GM18502 (cell line): ENCODE results near the gene IARS2.
"Not testable (repeated sequence)": the region's sequence is repeated elsewhere in the genome, so short reads cannot be mapped to it uniquely, and the experiment has no call there.

Experiments
- ATAC-seq: cut with Tn5 transposase; IDR thresholded peaks from one replicate; pipeline ENCODE4 v1.9.1; 2021; ENCODE audit warnings: mild to moderate bottlenecking; ENCODE audit not compliant: unreplicated experiment, poor library complexity

The IARS2 gene

GRCh38 chr1:220110473-220110872, 16.5 kb downstream of the IARS2 start:
- not testable (repeated sequence) for ATAC-seq

GRCh38 chr1:220112600-220112999, 18.7 kb downstream of the IARS2 start:
- ATAC-seq = not testable (repeated sequence)

- peak; percentile 66 for ATAC-seq
Observed at GRCh38 chr1:220113136-220113695, 19.3 kb downstream of the IARS2 start.

GRCh38 chr1:220119043-220119512, 25.1 kb downstream of the IARS2 start:
- ATAC-seq = no peak

- ATAC-seq = no peak
Observed at GRCh38 chr1:220121791-220122530, 28.0 kb downstream of the IARS2 start.

- ATAC-seq = no peak
Observed at GRCh38 chr1:220123066-220123465, 29.1 kb downstream of the IARS2 start.

- ATAC-seq = no peak
Observed at GRCh38 chr1:220123889-220124288, 30.0 kb downstream of the IARS2 start.

DNA sequence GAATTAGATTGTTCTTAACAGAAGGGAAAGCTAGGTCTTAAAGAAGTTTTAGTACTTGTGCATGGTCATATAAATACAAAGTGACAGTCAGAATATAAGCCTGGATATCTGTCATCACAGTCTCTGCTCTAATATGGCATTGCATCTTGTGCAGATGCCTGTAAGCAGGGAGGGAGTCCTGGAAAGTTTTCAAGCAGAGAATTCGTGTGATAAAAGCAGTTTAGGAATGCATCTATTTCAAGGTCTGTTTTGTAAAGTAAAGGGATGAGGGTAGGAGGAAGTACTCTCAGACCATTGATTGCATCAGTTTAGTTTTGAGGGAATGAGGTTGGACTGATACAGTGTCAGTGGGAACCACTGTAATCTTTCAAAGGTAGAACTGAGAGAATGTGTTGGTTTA, 30.6 kb downstream of the IARS2 start:
- ATAC-seq = no peak

GRCh38 chr1:220127076-220127475, 33.1 kb downstream of the IARS2 start:
- ATAC-seq = no peak

DNA sequence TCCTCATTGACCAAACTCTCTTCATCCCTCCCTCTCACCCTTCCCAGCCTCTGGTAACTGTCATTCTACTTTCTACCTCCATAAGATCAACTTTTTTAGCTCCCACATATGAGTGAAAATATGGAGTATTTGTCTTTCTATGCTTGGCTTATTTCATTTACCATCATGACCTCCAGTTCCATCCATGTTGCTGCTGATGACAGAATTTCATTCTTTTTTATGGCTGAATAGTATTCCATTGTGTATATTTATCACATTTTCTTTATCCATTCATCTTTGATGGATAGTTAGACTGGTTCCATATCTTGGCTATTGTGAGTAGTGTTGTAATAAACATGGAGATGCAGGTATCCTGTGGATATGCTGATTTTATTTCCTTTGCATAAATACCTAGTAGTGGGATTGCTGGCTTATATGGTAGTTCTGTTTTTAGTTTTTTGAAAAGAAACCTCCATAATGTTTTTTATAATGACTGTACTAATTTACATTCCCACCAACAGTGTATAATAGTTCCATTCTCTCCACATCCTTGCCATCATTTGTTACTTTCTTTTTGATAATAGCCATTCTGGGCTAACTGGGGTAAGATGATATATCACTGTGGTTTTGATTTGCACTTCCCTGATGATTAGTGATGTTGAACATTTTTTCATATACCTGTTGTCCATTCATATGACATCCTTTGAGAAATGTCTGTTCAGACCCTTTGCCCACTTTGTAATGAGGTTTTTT, 35.7 kb downstream of the IARS2 start:
- no peak for ATAC-seq

DNA sequence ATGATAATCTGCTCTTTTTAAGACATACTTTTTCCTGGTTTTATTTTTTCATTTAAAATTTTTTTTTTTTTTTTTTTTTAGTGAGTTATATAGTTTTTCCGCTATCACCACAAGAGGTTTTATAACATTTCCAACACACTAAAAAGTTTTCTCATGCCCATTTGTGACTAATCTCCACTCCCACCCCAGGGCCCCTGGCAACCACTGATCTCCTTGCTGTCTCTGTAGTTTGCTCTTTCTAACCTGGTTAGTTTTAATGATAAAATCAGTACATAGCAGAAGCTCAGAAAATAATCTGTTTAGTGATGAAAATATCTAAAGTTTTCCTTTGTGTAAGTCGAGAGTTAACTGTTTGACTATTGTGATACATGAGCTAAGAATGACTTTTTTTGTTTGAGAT, 41.8 kb downstream of the IARS2 start:
- ATAC-seq = no peak

DNA sequence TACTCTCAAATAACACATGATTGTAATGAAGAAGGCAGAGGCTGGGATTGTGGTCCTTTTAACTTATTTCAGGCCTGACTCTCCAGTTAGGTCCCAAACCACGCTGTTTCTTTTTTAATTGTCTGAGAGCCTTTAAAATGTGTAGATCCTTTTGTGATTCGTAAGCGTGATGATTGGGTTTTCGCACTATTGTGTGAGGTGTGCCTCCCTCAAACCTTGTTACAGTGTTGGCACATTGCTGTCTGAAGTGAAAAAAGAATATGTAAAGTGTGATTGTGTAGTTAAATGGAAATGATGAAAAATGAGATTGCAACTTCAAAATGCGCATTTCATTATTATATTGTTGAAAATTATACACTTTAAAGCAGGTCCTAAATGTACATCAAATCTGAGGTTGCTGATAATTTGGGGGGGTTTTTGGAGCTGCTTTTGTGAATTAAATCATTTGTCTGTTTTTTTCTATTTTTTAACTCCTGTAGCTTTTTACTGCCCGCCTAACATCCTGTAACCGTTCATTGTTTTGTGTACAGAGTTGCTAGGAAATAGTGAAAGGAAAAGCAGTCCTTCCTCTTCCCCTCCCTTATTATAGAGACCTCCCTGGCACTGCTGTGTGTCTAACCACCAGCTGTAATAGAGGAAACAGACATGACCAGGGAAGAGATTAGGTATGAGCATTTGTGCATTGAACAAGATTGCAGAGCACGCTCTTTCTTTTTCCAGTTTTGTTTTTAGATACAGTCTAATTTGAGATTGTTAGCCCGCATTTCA, 43.3 kb downstream of the IARS2 start:
- ATAC-seq = no peak

- no peak for ATAC-seq
Observed at GRCh38 chr1:220139966-220140365, 46.0 kb downstream of the IARS2 start.

GRCh38 chr1:220144051-220144450, 50.1 kb downstream of the IARS2 start:
- ATAC-seq = no peak

DNA sequence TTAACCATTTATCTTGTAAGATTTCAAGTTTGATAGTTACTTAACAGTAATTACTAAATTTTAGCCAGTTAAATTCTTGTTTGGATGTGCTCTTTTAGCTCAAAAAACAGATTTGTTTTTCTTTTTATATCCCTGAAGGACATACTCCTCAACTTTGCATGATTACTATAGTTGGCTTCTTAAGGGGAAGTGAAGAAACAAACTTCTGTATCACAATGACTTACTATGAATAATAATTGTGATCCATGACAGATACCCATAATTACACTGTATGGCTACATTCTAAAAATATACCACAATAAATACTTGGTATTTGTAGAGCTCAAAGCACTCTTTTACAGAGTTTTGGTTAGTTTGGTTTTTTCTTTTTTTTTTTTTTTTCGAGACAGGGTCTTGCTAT, 55.8 kb downstream of the IARS2 start:
- peak; percentile 84 for ATAC-seq

GRCh38 chr1:220151454-220151853, 57.5 kb downstream of the IARS2 start:
- ATAC-seq = no peak

DNA sequence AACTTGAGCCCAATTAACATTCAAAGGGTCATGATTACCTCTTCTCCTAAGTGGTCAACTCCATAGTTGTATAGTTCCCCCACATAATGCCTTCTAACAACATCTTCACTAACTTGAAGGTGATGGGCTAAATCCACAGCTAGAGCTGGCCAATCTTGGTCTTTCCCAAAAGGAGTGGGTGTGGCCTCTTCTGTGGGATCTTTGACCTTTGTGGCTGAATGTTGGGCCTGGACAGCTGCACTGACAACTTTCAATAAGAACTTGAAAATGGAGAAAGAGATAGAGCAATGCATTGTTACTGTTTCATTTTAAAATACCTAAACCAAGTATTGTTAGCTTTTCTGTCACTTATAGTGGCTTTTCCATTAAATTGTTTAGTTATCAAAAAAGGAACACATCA, 59.2 kb downstream of the IARS2 start:
- no peak for ATAC-seq

GRCh38 chr1:220156620-220157146, 62.8 kb downstream of the IARS2 start:
- ATAC-seq = no peak

DNA sequence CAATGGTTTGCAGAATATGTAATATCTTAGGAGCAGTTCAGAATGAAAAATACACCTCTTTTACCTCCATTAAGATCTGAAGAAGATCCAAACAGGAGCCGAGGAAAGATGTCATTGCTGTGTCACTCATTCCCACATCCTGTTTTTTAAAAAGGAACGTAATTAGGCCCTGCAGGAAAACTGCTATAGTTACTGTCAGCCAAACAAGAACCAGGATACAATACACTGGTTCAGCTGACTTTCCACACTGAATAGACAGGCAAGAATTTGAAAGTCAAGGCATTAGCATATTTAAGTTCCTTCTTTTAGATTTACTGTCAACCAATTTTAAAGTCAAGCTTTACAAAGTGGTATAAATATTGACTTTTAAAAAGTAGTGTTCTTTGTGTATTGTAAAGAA, 63.8 kb downstream of the IARS2 start:
- no peak for ATAC-seq

DNA sequence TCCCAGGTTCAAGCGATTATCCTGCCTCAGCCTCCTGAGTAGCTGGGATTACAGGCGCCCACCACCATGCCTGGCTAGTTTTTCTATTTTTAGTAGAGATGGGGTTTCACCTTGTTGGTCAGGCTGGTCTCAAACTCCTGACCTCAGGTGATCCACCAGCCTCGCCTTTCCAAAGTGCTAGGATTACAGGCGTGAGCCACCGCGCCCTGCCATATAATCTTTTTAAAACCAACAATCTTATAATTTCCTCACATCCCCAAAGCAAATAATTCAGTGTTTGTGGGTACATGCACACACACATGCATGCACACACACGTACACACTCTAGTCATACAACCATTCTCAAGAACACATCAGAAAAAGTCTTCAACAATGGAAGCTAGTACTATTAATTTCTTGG, 64.6 kb downstream of the IARS2 start:
- ATAC-seq = not testable (repeated sequence)
